GM23338 (cell line): ENCODE results near the gene ADIRF. TPM values are rescaled to one million over a fixed set of nuclear protein-coding genes. Genes with fewer than 3 reads are reported as not detected.

Experiments used
- ATAC-seq: fragments of 200-7000 bp; cut with Tn5 transposase; 3 replicates; pipeline ENCODE4 v1.9.1; 2020
- DNase-seq: peaks from one replicate; pipeline ENCODE4 v3.0.0-alpha.2; 2015; ENCODE audit warnings: low spot score
- H2AFZ ChIP-seq: fragments of 200-600 bp; sonication (generic); 2 replicates; pipeline ENCODE4 v1.8.0; 2016; ENCODE audit warnings: antibody characterized with exemption, mild to moderate bottlenecking, moderate library complexity
- H3F3A ChIP-seq: fragments of 200-600 bp; sonication (generic); replicated peaks from 2 replicates; pipeline ENCODE4 v1.8.0; 2017; ENCODE audit warnings: antibody characterized with exemption, mixed run types, low read depth
- H3K27ac ChIP-seq: fragments of 200-600 bp; sonication (generic); 2 replicates; pipeline ENCODE4 v1.6.1; 2016; ENCODE audit warnings: low read depth
- H3K27me3 ChIP-seq: fragments of 200-600 bp; sonication (generic); 2 replicates; pipeline ENCODE4 v1.8.0; 2016; ENCODE audit warnings: mild to moderate bottlenecking, mixed run types, moderate library complexity; ENCODE audit not compliant: insufficient read depth
- H3K36me3 ChIP-seq: fragments of 200-600 bp; sonication (generic); 2 replicates; pipeline ENCODE4 v1.8.0; 2016; ENCODE audit warnings: mild to moderate bottlenecking; ENCODE audit not compliant: insufficient read depth
- H3K4me1 ChIP-seq: fragments of 200-600 bp; sonication (generic); 2 replicates; pipeline ENCODE4 v1.8.0; 2016; ENCODE audit warnings: mild to moderate bottlenecking, moderate library complexity; ENCODE audit not compliant: insufficient read depth
- H3K4me2 ChIP-seq: fragments of 200-600 bp; sonication (generic); 2 replicates; pipeline ENCODE4 v1.7.1; 2017; ENCODE audit warnings: mixed run types
- H3K4me3 ChIP-seq: fragments of 200-600 bp; sonication (generic); 2 replicates; pipeline ENCODE4 v1.6.1; 2016; ENCODE audit warnings: mixed run types
- H3K79me2 ChIP-seq: fragments of 200-600 bp; sonication (generic); replicated peaks from 2 replicates; pipeline ENCODE4 v1.8.0; 2017; ENCODE audit warnings: mild to moderate bottlenecking; ENCODE audit not compliant: insufficient read depth
- H3K9me2 ChIP-seq: fragments of 200-600 bp; sonication (generic); 2 replicates; pipeline ENCODE4 v1.8.0; 2017; ENCODE audit not compliant: insufficient read depth
- H4K20me1 ChIP-seq: fragments of 200-600 bp; sonication (generic); replicated peaks from 2 replicates; pipeline ENCODE4 v1.8.0; 2017; ENCODE audit warnings: mild to moderate bottlenecking; ENCODE audit not compliant: insufficient read depth
- H3K27ac Mint-ChIP-seq: 2 replicates; pipeline ENCODE4 v1.8.0; 2020; ENCODE audit warnings: inconsistent platforms, mild to moderate bottlenecking, moderate library complexity, mixed read lengths
- H3K27me3 Mint-ChIP-seq: 3 replicates; pipeline ENCODE4 v1.8.0; 2022; ENCODE audit warnings: low read depth, mild to moderate bottlenecking, moderate library complexity, mixed read lengths, inconsistent platforms; ENCODE audit not compliant: insufficient read depth, poor library complexity
- H3K36me3 Mint-ChIP-seq: 3 replicates; pipeline ENCODE4 v1.8.0; 2021; ENCODE audit warnings: low read depth, mild to moderate bottlenecking, inconsistent platforms, moderate library complexity, mixed read lengths
- H3K4me1 Mint-ChIP-seq: 3 replicates; pipeline ENCODE4 v1.8.0; 2020; ENCODE audit warnings: mild to moderate bottlenecking, inconsistent platforms, mixed read lengths
- H3K4me3 Mint-ChIP-seq: 3 replicates; pipeline ENCODE4 v1.8.0; 2021; ENCODE audit warnings: moderate library complexity, mild to moderate bottlenecking, inconsistent platforms, mixed read lengths
- H3K9me3 Mint-ChIP-seq: 3 replicates; pipeline ENCODE4 v1.8.0; 2020; ENCODE audit warnings: moderate library complexity, mild to moderate bottlenecking, inconsistent platforms, mixed read lengths
- CTCF ChIP-seq, 2 experiments: fragments of 200-600 bp in 1 of 2; sonication (generic) in 1 of 2; conservative IDR thresholded peaks; 2 replicates each; pipeline versions ENCODE4 v1.5.1 to v1.6.1; 2016 to 2017; ENCODE audit warnings: antibody characterized with exemption in 2 of 2, low read depth in 2 of 2, mild to moderate bottlenecking in 2 of 2, moderate library complexity in 1 of 2
- ETS1 ChIP-seq: IDR thresholded peaks from 2 replicates; pipeline ENCODE4 v1.6.1; 2016; ENCODE audit warnings: antibody characterized with exemption
- EZH2 ChIP-seq: fragments of 200-600 bp; sonication (generic); IDR thresholded peaks from one replicate; pipeline ENCODE4 v1.8.0; 2017; ENCODE audit warnings: antibody characterized with exemption, mild to moderate bottlenecking, low read depth; ENCODE audit not compliant: unreplicated experiment
- NANOG ChIP-seq: IDR thresholded peaks from 2 replicates; pipeline ENCODE4 v1.6.1; 2016; ENCODE audit warnings: antibody characterized with exemption, borderline replicate concordance
- POLR2AphosphoS5 ChIP-seq: IDR thresholded peaks from 2 replicates; pipeline ENCODE4 v1.6.1; 2016; ENCODE audit warnings: antibody characterized with exemption, low read depth
- REST ChIP-seq: IDR thresholded peaks from one replicate; pipeline ENCODE4 v1.6.1; 2018; ENCODE audit warnings: antibody characterized with exemption; ENCODE audit not compliant: unreplicated experiment
- STAT1 ChIP-seq: IDR thresholded peaks from one replicate; pipeline ENCODE4 v1.6.1; 2016; ENCODE audit warnings: antibody characterized with exemption; ENCODE audit not compliant: unreplicated experiment
- ZNF114 ChIP-seq: fragments of 250-450 bp; sonication (Bioruptor Pico); IDR thresholded peaks from 2 replicates; pipeline ENCODE4 v1.5.0; 2020; ENCODE audit warnings: mild to moderate bottlenecking, moderate library complexity
- ZNF331 ChIP-seq: fragments of 250-450 bp; sonication (Bioruptor Pico); IDR thresholded peaks from 2 replicates; pipeline ENCODE4 v1.5.0; 2020; ENCODE audit warnings: low read depth, mild to moderate bottlenecking, moderate library complexity
- polyA plus RNA-seq: library from polyadenylated mRNA; unstranded; fragments of >200 nt; fragmentation: Nextera tagmentation; extraction: Ambion mirVana; gene quantifications from 2 replicates; pipeline ENCODE4 v1.2.1, GENCODE V29; 2016
- total RNA-seq: library from RNA; depleted of rRNA; stranded (reverse); fragments of >200 nt; shearing (Covaris generic); gene quantifications from 2 replicates; pipeline ENCODE4 v1.2.3, GENCODE V29; 2014

The ADIRF gene
- total and polyA plus RNA-seq, 2 experiments from 2014 or later: 1.7 TPM; not detected in 1

GRCh38 chr10:86957471-86958115 is 10.7 kb upstream of the ADIRF start, which contains the start of gene MMRN2 (continued):
- TF ChIP-seq REST (no peak), ZNF331 (no peak), ZNF114 (CRISPR knock-in tag) (no peak), ETS1 (no peak), CTCF (conservative IDR thresholded peaks at IDR 0.05; ENCODE audit: low read depth in 2 of 2) (no peak), POLR2AphosphoS5 (no peak)

- no peak for ATAC-seq
- peaks cover 57% of the 10 kb centered on the region for H3K4me1 Mint-ChIP-seq
Measured at GRCh38 chr10:86958116-86958900, 10.0 kb upstream of the ADIRF start, which contains the start of gene SNCG. SNCG (plus strand) TSS chr10:86958599; CDS start chr10:86958698, 99 bp downstream.

More at GRCh38 chr10:86958116-86958900, 10.0 kb upstream of the ADIRF start, which contains the start of gene SNCG:
- no peaks in the 10 kb centered on the region for H3K9me2 ChIP-seq
- H3K27ac ChIP-seq: no peak within 1 kb of the TSS
- H3K79me2 ChIP-seq: no peaks in the 10 kb centered on the region
- peak within 1 kb of the TSS; percentile 38; the same call in 1 of the 2 replicates for H2AFZ ChIP-seq
- TF ChIP-seq ZNF114 (CRISPR knock-in tag) (no peak), ETS1 (no peak), ZNF331 (no peak), REST (no peak), EZH2 (no peak), STAT1 (no peak), NANOG (no peak), POLR2AphosphoS5 (no peak)
- no peak within 1 kb of the TSS for H3K4me3 ChIP-seq
- peaks cover 10% of the 10 kb centered on the region for H3F3A ChIP-seq
- H3K36me3 ChIP-seq: peaks cover under 1% of the 10 kb centered on the region; the same call in 1 of the 2 replicates
- Mint-ChIP-seq H3K4me3 (no peak within 1 kb of the TSS), H3K27me3 (peaks cover 27% of the 10 kb centered on the region), H3K36me3 (peaks cover 10% of the 10 kb centered on the region; the same call in 2 of the 3 replicates), H3K27ac (peak within 1 kb of the TSS; percentile 63; the same call in 1 of the 2 replicates), H3K9me3 (peaks cover 11% of the 10 kb centered on the region; the same call in 2 of the 3 replicates)
- no peaks in the 10 kb centered on the region for H4K20me1 ChIP-seq
- H3K4me1 ChIP-seq: peaks cover 60% of the 10 kb centered on the region
- no peak for DNase-seq
- H3K4me2 ChIP-seq: no peak within 1 kb of the TSS
- H3K27me3 ChIP-seq: no peaks in the 10 kb centered on the region
